HG02884 (cell line): Measurements from ENCODE around the gene MAD2L2.

ENCODE experiments used
- ATAC-seq: cut with Tn5 transposase; IDR thresholded peaks from one replicate; pipeline ENCODE4 v1.9.1; 2021; ENCODE audit warnings: mild to moderate bottlenecking, moderate library complexity; ENCODE audit not compliant: unreplicated experiment

The MAD2L2 gene

GRCh38 chr1:11684070-11684469, 3.1 kb upstream of the MAD2L2 start:
- ATAC-seq = no peak

- ATAC-seq = no peak
Measured at GRCh38 chr1:11682799-11683198, 1.9 kb upstream of the MAD2L2 start.

- ATAC-seq = no peak
Measured at GRCh38 chr1:11682287-11682771, 1.4 kb upstream of the MAD2L2 start.

- peak; percentile 18 for ATAC-seq
Measured at GRCh38 chr1:11680270-11681070, 478 bp downstream of the MAD2L2 start.

GRCh38 chr1:11678442-11678841, 2.5 kb downstream of the MAD2L2 start:
- no peak for ATAC-seq

GRCh38 chr1:11676386-11677103, 4.4 kb downstream of the MAD2L2 start:
- no peak for ATAC-seq

- no peak for ATAC-seq
Measured at GRCh38 chr1:11675325-11675724, 5.6 kb downstream of the MAD2L2 start.

GRCh38 chr1:11674488-11674887, 6.5 kb downstream of the MAD2L2 start:
- no peak for ATAC-seq

- ATAC-seq = no peak
Measured at GRCh38 chr1:11673089-11673769, 7.7 kb downstream of the MAD2L2 start.

GRCh38 chr1:11671544-11672286, 9.2 kb downstream of the MAD2L2 start:
- ATAC-seq = no peak

- ATAC-seq = no peak
Measured at GRCh38 chr1:11671205-11671543, 9.8 kb downstream of the MAD2L2 start.

GRCh38 chr1:11670747-11671146, 10.2 kb downstream of the MAD2L2 start:
- no peak for ATAC-seq

GRCh38 chr1:11668516-11668915, 12.4 kb downstream of the MAD2L2 start:
- no peak for ATAC-seq

GRCh38 chr1:11664336-11665065, 16.4 kb downstream of the MAD2L2 start:
- ATAC-seq = peak; percentile 33

GRCh38 chr1:11661103-11661502, 19.8 kb downstream of the MAD2L2 start:
- no peak for ATAC-seq

GRCh38 chr1:11659748-11660147, 21.2 kb downstream of the MAD2L2 start:
- ATAC-seq = no peak

GRCh38 chr1:11658542-11658941, 22.4 kb downstream of the MAD2L2 start:
- no peak for ATAC-seq

GRCh38 chr1:11657654-11658053, 23.3 kb downstream of the MAD2L2 start:
- no peak for ATAC-seq

GRCh38 chr1:11654939-11655808, 25.8 kb downstream of the MAD2L2 start:
- peak; percentile 27 for ATAC-seq
